SU-DHL-6 (cell line): ENCODE data around the gene PAQR4.

Source experiments
- H2AFZ ChIP-seq: fragments of 200-600 bp; sonication (generic); 2 replicates; pipeline ENCODE4 v1.6.1; 2014; ENCODE audit warnings: low read depth, mild to moderate bottlenecking, moderate library complexity, mixed read lengths, antibody characterized with exemption, low read length; ENCODE audit not compliant: severe bottlenecking
- H3F3A ChIP-seq: fragments of 200-600 bp; shearing (Covaris generic); 2 replicates; pipeline ENCODE4 v1.6.0; 2016; ENCODE audit warnings: antibody characterized with exemption, mild to moderate bottlenecking; ENCODE audit not compliant: insufficient read depth
- H3K27ac ChIP-seq: fragments of 200-600 bp; sonication (generic); 2 replicates; pipeline ENCODE4 v1.5.1; 2016; ENCODE audit warnings: low read depth, mild to moderate bottlenecking, low read length, moderate library complexity, mixed read lengths
- H3K27me3 ChIP-seq: fragments of 200-600 bp; sonication (generic), shearing (Covaris generic); 2 replicates; pipeline ENCODE4 v1.6.0; 2014; ENCODE audit warnings: mild to moderate bottlenecking, low read length
- H3K36me3 ChIP-seq: fragments of 200-600 bp; sonication (generic); 2 replicates; pipeline ENCODE4 v1.6.1; 2014; ENCODE audit warnings: mild to moderate bottlenecking, low read length, mixed read lengths
- H3K4me2 ChIP-seq: fragments of 300-600, 200-600 bp; shearing (Covaris generic), sonication (generic); 2 replicates; pipeline ENCODE4 v1.6.0; 2014; ENCODE audit warnings: low read length, low read depth, mild to moderate bottlenecking; ENCODE audit not compliant: poor library complexity, severe bottlenecking
- H3K4me3 ChIP-seq: fragments of 200-600 bp; sonication (generic); 2 replicates; pipeline ENCODE4 v1.5.1; 2014; ENCODE audit warnings: antibody characterized with exemption, low read length, mild to moderate bottlenecking, mixed read lengths; ENCODE audit not compliant: insufficient read depth, poor library complexity, severe bottlenecking
- H3K79me2 ChIP-seq: fragments of 200-600 bp; sonication (generic); 2 replicates; pipeline ENCODE4 v1.6.1; 2014; ENCODE audit warnings: mild to moderate bottlenecking, low read length, moderate library complexity; ENCODE audit not compliant: insufficient read depth
- H3K9ac ChIP-seq: fragments of 200-600 bp; sonication (generic); 2 replicates; pipeline ENCODE4 v1.7.0; 2014; ENCODE audit warnings: mild to moderate bottlenecking, low read length
- H3K9me2 ChIP-seq: fragments of 200-600 bp; sonication (generic); replicated peaks from 2 replicates; pipeline ENCODE4 v1.6.1; 2014; ENCODE audit warnings: low read length; ENCODE audit not compliant: insufficient read depth
- H3K9me3 ChIP-seq: fragments of 200-600 bp; sonication (generic); 2 replicates; pipeline ENCODE4 v1.6.1; 2014; ENCODE audit warnings: low read length, mixed read lengths; ENCODE audit not compliant: insufficient read depth
- H4K20me1 ChIP-seq: fragments of 200-600 bp; sonication (generic); 2 replicates; pipeline ENCODE4 v1.6.1; 2014; ENCODE audit warnings: low read depth, mild to moderate bottlenecking, antibody characterized with exemption, low read length, moderate library complexity, mixed read lengths
- EZH2phosphoT487 ChIP-seq: fragments of 200-600 bp; sonication (generic), shearing (Covaris generic); conservative IDR thresholded peaks from 2 replicates; pipeline ENCODE4 v1.6.1; 2018; ENCODE audit warnings: mild to moderate bottlenecking, antibody characterized with exemption, low read length, moderate library complexity, mixed read lengths
- TF ChIP-seq, protein P1 (sequence below): fragments of 200-600 bp; sonication (generic); IDR thresholded peaks from one replicate; pipeline ENCODE4 v1.5.1; 2017; ENCODE audit warnings: antibody characterized with exemption, mild to moderate bottlenecking, low read length, moderate library complexity; ENCODE audit not compliant: insufficient read depth, poor library complexity, severe bottlenecking

Gene PAQR4

GRCh38 chr16:2969545-2970521 lies 685 bp downstream of the PAQR4 start:
- Histone ChIP-seq H3F3A (peaks cover 51% of the 10 kb centered on the region), H4K20me1 (peaks cover 4% of the 10 kb centered on the region; the same call in 1 of the 2 replicates), H3K9me3 (no peaks in the 10 kb centered on the region), H3K4me2 (peak overlapping the region; percentile 71), H3K79me2 (peaks cover 22% of the 10 kb centered on the region), H2AFZ (no peak overlapping the region), H3K27ac (peak overlapping the region; percentile 93), H3K4me3 (peak overlapping the region; percentile 98), H3K9me2 (no peaks in the 10 kb centered on the region), H3K9ac (peak overlapping the region; percentile 98), H3K36me3 (no peaks in the 10 kb centered on the region), H3K27me3 (no peaks in the 10 kb centered on the region)
- TF ChIP-seq, protein P1, sequence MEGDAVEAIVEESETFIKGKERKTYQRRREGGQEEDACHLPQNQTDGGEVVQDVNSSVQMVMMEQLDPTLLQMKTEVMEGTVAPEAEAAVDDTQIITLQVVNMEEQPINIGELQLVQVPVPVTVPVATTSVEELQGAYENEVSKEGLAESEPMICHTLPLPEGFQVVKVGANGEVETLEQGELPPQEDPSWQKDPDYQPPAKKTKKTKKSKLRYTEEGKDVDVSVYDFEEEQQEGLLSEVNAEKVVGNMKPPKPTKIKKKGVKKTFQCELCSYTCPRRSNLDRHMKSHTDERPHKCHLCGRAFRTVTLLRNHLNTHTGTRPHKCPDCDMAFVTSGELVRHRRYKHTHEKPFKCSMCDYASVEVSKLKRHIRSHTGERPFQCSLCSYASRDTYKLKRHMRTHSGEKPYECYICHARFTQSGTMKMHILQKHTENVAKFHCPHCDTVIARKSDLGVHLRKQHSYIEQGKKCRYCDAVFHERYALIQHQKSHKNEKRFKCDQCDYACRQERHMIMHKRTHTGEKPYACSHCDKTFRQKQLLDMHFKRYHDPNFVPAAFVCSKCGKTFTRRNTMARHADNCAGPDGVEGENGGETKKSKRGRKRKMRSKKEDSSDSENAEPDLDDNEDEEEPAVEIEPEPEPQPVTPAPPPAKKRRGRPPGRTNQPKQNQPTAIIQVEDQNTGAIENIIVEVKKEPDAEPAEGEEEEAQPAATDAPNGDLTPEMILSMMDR = peak; percentile 52
- TF ChIP-seq EZH2phosphoT487 = no peak

GRCh38 chr16:2970563-2970962 lies 1.4 kb downstream of the PAQR4 start:
- Histone ChIP-seq H3K9me2 (no peaks in the 10 kb centered on the region), H3K9me3 (no peaks in the 10 kb centered on the region), H4K20me1 (peaks cover 4% of the 10 kb centered on the region; the same call in 1 of the 2 replicates), H3K9ac (peak overlapping the region; percentile 98), H3K79me2 (peaks cover 22% of the 10 kb centered on the region), H3K27me3 (no peaks in the 10 kb centered on the region), H3K4me3 (peak overlapping the region; percentile 98), H3K4me2 (peak overlapping the region; percentile 71), H3F3A (peaks cover 47% of the 10 kb centered on the region), H2AFZ (no peak overlapping the region), H3K27ac (peak overlapping the region; percentile 93), H3K36me3 (no peaks in the 10 kb centered on the region)
- TF ChIP-seq, protein P1 = no peak
- TF ChIP-seq EZH2phosphoT487 = no peak

GRCh38 chr16:2971134-2971984 lies 2.2 kb downstream of the PAQR4 start:
- Histone ChIP-seq H3K9me3 (no peaks in the 10 kb centered on the region), H3K27ac (peak overlapping the region; percentile 93), H3K27me3 (no peaks in the 10 kb centered on the region), H4K20me1 (peaks cover 4% of the 10 kb centered on the region; the same call in 1 of the 2 replicates), H3K79me2 (peaks cover 22% of the 10 kb centered on the region), H2AFZ (no peak overlapping the region), H3K9me2 (no peaks in the 10 kb centered on the region), H3K4me3 (peak overlapping the region; percentile 98), H3F3A (peaks cover 46% of the 10 kb centered on the region), H3K9ac (peak overlapping the region; percentile 98), H3K36me3 (no peaks in the 10 kb centered on the region), H3K4me2 (peak overlapping the region; percentile 71)
- TF ChIP-seq, protein P1 = no peak
- TF ChIP-seq EZH2phosphoT487 = no peak
